ENCODE measurements around the gene TARS3. TPM values are rescaled to one million over a fixed set of nuclear protein-coding genes. Genes with fewer than 3 reads are reported as not detected.
"Not testable (repeated sequence)": the region's sequence is repeated elsewhere in the genome, so short reads cannot be mapped to it uniquely, and the experiment has no call there.

TARS3 gene
- total RNA-seq = 1 to 10 TPM; 6.7 to 7.1 TPM

- Mint-ChIP-seq H3K27ac (peak within 1 kb of the TSS; percentile 76), H3K36me3 (peaks cover 27% of the 10 kb centered on the region), H3K4me1 (peaks cover 13% of the 10 kb centered on the region), H3K27me3 (no peaks in the 10 kb centered on the region), H3K4me3 (peak within 1 kb of the TSS; percentile 77), H3K9me3 (peaks cover 3% of the 10 kb centered on the region)
- peak; percentile 89 for DNase-seq
Measured at GRCh38 chr15:101723874-101724674, at the start of gene TARS3. TARS3 (minus strand) TSS chr15:101724473; CDS start chr15:101724387, 86 bp downstream.

DNA sequence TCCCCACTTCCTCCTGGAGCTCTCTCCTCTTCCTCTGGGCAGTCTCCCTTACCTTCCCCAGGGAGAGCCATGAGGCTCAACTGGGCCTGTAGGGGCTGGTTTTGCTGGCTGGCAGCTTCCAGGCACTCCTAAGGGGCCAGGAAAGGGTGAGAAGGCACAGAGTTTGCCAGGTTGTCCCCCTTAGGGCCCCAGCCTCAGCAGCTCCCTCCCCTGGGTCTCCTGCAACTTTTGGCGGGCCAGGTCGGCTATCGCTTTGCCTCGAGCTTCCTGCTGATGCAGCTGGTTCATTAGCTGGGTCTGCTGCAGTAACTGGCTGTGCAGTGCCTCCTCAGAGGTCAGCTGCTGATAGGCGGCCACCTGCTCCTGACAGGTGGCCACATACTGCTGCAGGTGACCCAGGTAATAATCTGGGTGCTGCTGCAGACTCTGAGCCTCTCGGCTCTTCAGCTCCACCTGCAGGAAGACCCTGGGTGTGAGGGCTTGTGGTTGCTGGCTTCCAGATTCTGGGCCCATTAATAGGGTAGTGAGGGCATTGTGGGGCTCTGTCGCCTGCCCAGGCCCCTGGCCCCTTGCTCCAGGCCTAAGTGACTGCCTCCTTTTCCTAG is 49.3 kb upstream of the TARS3 start:
- Mint-ChIP-seq H3K36me3 (peaks cover 3% of the 10 kb centered on the region), H3K27me3 (no peaks in the 10 kb centered on the region), H3K9me3 (no peaks in the 10 kb centered on the region), H3K4me3 (no peak overlapping the region), H3K27ac (no peak overlapping the region), H3K4me1 (no peaks in the 10 kb centered on the region)
- peak; percentile 10 for DNase-seq

DNA sequence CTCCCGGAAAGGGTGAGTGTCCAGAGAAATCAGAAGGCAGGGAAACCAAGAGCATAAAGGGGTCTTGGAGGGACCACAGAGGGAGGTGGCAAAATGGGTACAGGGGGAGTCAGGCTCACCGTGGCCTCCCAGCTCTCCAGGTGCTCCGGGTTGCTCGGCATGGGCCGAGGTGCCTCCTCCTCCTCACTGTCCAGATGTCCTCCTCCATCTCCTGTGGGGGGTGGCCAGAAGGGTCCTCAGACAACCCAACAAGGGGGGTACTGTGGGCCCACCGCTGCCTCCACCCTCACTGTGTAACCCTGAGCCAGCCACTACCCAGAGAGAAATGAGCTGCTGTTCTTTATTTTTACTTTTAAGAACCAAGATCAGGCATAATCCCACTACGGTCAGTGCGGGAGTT is 48.6 kb upstream of the TARS3 start:
- DNase-seq = no peak
- no peak overlapping the region for H3K27ac Mint-ChIP-seq
- no peaks in the 10 kb centered on the region for H3K4me1 Mint-ChIP-seq
- H3K9me3 Mint-ChIP-seq = no peaks in the 10 kb centered on the region
- H3K27me3 Mint-ChIP-seq = no peaks in the 10 kb centered on the region
- no peak overlapping the region for H3K4me3 Mint-ChIP-seq
- peaks cover 3% of the 10 kb centered on the region for H3K36me3 Mint-ChIP-seq

DNA sequence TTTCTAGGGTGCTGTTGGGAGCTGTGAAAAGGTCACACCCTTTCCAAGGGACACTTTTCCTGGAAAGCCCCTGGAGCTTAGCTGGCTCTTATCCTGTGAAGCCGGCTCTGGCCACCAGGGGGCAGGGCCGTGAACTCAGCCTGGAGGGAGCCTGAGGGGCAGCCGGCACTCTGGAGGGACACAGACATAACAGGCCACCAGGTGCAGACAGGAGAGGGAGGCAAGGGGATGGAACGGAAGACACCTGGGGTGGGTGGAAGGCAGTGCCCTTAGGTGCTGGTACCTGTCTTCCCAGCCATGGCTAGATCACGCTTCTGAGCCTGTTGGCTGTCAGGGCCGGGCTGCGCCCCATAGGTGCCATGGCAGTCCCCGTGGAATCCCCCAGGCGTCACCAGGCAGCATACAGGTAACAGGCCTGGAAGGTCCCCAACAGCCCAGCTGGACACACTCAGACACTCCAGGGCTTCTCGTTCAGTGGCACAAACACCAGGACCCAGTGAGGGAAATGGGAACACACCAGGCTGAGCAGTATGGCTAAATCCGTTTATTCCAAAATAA is 42.9 kb upstream of the TARS3 start:
- not testable (repeated sequence) for H3K4me1 Mint-ChIP-seq, H3K36me3 Mint-ChIP-seq, H3K27me3 Mint-ChIP-seq, H3K27ac Mint-ChIP-seq, DNase-seq, H3K4me3 Mint-ChIP-seq, H3K9me3 Mint-ChIP-seq

DNA sequence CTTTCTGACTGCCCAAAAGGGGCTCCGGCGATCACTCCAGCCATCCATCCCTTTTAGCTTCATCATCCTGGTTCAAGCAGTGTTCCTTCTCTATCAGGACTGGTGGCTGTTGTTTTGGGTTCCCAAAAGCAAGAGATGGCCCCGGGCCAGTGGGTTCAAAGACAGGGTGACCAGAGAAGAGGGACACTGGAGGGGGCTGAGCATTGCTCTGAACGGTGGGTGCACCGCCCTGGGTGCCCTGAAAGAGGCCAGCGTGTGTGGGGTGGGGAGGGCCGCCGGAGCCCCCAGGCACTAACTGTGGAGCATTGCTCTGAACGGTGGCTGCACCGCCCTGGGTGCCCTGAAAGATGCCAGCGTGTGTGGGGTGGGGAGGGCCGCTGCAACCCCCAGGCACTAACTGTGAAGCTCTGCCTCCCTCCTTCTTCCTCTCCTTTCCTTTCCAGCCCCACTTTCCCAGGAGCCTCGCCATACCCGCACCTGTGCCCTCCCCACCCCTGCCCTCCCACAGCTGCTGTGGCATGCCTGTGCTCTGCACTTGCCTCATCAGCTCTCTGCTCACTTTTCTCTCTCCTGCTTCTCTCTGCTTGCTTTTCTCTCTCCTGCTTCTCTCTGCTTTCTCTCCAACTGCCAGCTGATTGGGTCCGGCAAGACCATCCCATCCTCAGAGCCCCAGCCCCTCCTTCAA is 41.6 kb upstream of the TARS3 start:
- Mint-ChIP-seq H3K4me1 (no peaks in the 10 kb centered on the region), H3K27ac (no peak overlapping the region), H3K27me3 (no peaks in the 10 kb centered on the region), H3K4me3 (no peak overlapping the region), H3K9me3 (no peaks in the 10 kb centered on the region), H3K36me3 (no peaks in the 10 kb centered on the region)
- DNase-seq = no peak

DNA sequence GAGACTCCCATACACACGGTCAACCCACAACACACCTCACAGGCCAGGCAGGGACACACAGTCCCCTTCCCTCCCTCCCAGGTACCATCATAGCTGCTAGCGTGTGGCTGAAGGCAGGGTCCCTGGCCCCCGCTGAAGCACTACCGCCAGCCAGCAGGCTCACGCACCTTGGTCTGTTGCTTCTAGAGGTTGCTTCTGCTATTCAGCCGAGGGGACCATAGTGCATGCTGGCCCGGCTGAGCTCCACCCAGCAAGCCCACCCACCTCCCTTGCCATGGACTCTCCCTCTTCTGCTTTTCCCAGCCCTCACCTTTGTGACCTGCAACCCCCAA is 41.0 kb upstream of the TARS3 start:
- not testable (repeated sequence) for H3K4me3 Mint-ChIP-seq, DNase-seq, H3K4me1 Mint-ChIP-seq, H3K27me3 Mint-ChIP-seq, H3K9me3 Mint-ChIP-seq, H3K27ac Mint-ChIP-seq, H3K36me3 Mint-ChIP-seq

DNA sequence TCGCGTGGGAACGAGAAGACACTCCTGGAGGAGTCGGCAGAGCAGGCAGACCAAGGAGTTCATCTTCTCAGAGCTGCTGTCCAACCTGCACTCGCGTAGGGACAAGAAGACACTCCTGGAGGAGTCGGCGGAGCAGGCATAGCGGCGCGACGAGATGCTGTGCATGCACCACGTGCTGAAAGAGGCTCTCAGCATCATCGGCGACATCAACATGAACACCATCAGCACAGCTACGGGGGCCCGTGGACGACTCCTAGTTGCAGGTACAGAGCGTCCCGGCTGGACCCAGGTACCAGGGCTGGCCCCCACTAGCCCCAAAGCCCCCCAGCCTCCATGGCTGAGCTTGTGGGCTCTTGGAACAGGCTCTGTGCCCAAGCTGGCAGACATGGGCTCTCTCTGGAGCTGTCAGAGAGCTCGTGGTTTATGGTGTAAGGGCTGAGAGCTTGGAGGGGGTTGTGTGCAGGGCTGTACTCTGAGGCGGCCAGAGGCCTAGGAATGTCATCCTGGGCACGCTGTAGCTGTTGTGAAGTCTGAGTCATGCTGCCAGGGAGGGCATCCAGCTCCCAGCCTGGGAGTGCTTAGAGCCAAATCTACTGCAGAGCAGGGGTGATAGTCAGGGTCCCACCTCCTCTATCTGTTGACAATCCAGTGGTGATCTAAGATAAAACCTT is 40.5 kb upstream of the TARS3 start:
- DNase-seq, H3K9me3 Mint-ChIP-seq, H3K27ac Mint-ChIP-seq, H3K4me3 Mint-ChIP-seq, H3K27me3 Mint-ChIP-seq, H3K36me3 Mint-ChIP-seq, H3K4me1 Mint-ChIP-seq: not testable (repeated sequence)

DNA sequence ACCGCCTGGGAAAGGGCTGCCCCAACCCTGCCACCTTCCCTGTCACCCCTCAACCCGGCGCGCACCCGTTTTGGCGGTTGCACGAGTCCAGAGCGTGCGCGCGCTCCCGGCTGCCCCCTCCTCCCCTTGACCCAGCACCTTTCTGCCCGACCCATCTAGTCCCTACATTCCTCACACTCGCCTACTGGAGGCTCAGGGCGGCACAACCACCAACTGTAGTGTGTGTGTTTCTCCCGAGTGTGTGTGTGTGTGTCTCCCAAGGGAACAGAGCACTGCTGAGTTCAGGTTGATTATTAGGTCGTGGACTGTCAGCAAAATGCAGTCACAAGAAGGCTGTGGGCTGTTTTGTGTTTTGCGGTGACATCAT is 22.4 kb upstream of the TARS3 start:
- not testable (repeated sequence) for H3K4me1 Mint-ChIP-seq, DNase-seq, H3K9me3 Mint-ChIP-seq, H3K27me3 Mint-ChIP-seq, H3K36me3 Mint-ChIP-seq
- Mint-ChIP-seq H3K4me3 (peak overlapping the region; percentile 72), H3K27ac (peak overlapping the region; percentile 81)

- DNase-seq, H3K36me3 Mint-ChIP-seq, H3K27ac Mint-ChIP-seq, H3K4me1 Mint-ChIP-seq, H3K27me3 Mint-ChIP-seq, H3K4me3 Mint-ChIP-seq, H3K9me3 Mint-ChIP-seq: not testable (repeated sequence)
Measured at GRCh38 chr15:101734837-101735236, 10.6 kb upstream of the TARS3 start.

DNA sequence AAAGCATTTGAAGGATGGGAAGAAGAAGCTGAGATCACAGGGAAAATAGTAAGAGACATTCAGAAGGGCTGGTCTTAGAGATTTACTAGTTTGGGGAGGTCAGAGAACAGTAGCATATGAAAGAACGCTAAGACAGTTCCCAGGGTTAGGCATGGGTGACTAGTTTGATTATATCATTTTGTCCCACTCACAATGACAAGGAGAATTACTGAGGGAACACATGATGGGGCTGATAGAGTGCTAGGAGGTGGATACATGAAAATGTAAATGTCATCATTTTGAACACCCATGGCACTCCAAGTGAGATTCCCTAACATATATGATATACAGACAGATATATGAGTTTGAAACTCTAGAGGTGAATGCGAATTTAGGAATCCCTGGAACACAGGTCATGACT is 9.3 kb upstream of the TARS3 start:
- no peak overlapping the region for H3K27ac Mint-ChIP-seq
- H3K36me3 Mint-ChIP-seq = no peaks in the 10 kb centered on the region
- H3K9me3 Mint-ChIP-seq = no peaks in the 10 kb centered on the region
- no peaks in the 10 kb centered on the region for H3K27me3 Mint-ChIP-seq
- no peak overlapping the region for H3K4me3 Mint-ChIP-seq
- no peak for DNase-seq
- H3K4me1 Mint-ChIP-seq = no peaks in the 10 kb centered on the region

- no peaks in the 10 kb centered on the region for H3K27me3 Mint-ChIP-seq
- H3K4me1 Mint-ChIP-seq = no peaks in the 10 kb centered on the region
- H3K27ac Mint-ChIP-seq = no peak overlapping the region
- H3K9me3 Mint-ChIP-seq = no peaks in the 10 kb centered on the region
- H3K36me3 Mint-ChIP-seq = no peaks in the 10 kb centered on the region
- H3K4me3 Mint-ChIP-seq = no peak overlapping the region
- no peak for DNase-seq
Measured at GRCh38 chr15:101732772-101733171, 8.5 kb upstream of the TARS3 start.

DNA sequence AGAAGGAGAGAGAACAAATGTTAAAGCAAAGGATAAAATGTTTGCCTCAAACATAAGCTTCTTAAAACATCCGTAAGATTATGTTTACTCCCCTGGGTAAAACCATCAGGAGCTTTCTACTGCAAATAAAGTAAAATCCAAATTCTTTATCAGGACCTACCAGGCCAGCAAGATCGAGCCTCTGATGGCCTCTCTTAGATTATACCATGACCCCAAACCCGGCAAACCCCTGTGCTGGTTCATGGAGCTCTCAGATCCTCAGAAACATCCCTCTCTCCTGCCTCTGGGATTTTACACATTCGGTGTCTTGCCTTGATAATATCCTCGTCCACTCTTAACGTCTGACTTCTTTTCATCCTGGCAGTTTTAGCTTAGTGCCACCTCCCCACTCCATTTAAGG is 7.5 kb upstream of the TARS3 start:
- H3K9me3 Mint-ChIP-seq = no peaks in the 10 kb centered on the region
- H3K27ac Mint-ChIP-seq = no peak overlapping the region
- no peaks in the 10 kb centered on the region for H3K27me3 Mint-ChIP-seq

GRCh38 chr15:101727186-101727585 is 2.9 kb upstream of the TARS3 start:
- Mint-ChIP-seq H3K27me3 (no peaks in the 10 kb centered on the region), H3K4me3 (no peak overlapping the region), H3K27ac (no peak overlapping the region), H3K36me3 (peaks cover 5% of the 10 kb centered on the region), H3K9me3 (no peaks in the 10 kb centered on the region), H3K4me1 (peaks cover 8% of the 10 kb centered on the region)
- DNase-seq = no peak

More for the DNA sequence above, 7.5 kb upstream of the TARS3 start:
- H3K36me3 Mint-ChIP-seq = no peaks in the 10 kb centered on the region
- DNase-seq = no peak
- H3K4me3 Mint-ChIP-seq = no peak overlapping the region
- no peaks in the 10 kb centered on the region for H3K4me1 Mint-ChIP-seq

DNA sequence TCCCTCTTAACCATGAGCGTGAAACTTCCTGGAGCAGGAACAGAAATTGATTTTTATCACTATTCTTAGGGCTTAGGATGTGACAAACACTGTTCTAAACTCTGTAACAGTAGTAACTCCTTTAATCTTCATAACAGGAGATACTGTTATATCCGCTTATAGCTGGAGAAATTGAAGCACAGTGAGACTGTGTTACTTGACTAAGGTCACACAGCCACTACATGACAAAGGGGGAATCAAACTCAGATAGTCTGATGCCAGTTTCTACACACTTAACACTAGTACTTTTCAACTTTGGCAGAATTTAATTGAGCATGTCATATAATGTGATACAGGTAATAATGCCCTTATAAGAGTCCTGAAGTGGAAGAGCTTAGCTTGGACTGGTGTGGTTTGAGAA is 800 bp upstream of the TARS3 start:
- H3K9me3 Mint-ChIP-seq = peaks cover 3% of the 10 kb centered on the region
- peaks cover 22% of the 10 kb centered on the region for H3K36me3 Mint-ChIP-seq
- H3K27ac Mint-ChIP-seq = no peak overlapping the region
- H3K27me3 Mint-ChIP-seq = no peaks in the 10 kb centered on the region
- peaks cover 13% of the 10 kb centered on the region for H3K4me1 Mint-ChIP-seq
- no peak overlapping the region for H3K4me3 Mint-ChIP-seq
- DNase-seq = no peak

GRCh38 chr15:101724675-101725005 is 367 bp upstream of the TARS3 start:
- peaks cover 23% of the 10 kb centered on the region for H3K36me3 Mint-ChIP-seq
- H3K4me3 Mint-ChIP-seq = peak overlapping the region; percentile 29
- H3K9me3 Mint-ChIP-seq = peaks cover 3% of the 10 kb centered on the region

More at GRCh38 chr15:101724675-101725005, 367 bp upstream of the TARS3 start:
- H3K27me3 Mint-ChIP-seq = no peaks in the 10 kb centered on the region
- no peak for DNase-seq
- H3K27ac Mint-ChIP-seq = no peak overlapping the region
- peaks cover 13% of the 10 kb centered on the region for H3K4me1 Mint-ChIP-seq
